RPMI7951 (cell line): ENCODE data around the gene GFI1B. TPM values are rescaled to one million over a fixed set of nuclear protein-coding genes. Genes with fewer than 3 reads are reported as not detected.
"Not testable (repeated sequence)": the region's sequence is repeated elsewhere in the genome, so short reads cannot be mapped to it uniquely, and the experiment has no call there.

Source experiments
- DNase-seq: peaks from one replicate; pipeline ENCODE4 v3.0.0-alpha.2; 2012; ENCODE audit warnings: low read depth
- total RNA-seq: library from RNA; depleted of rRNA; stranded (reverse); fragments of >200 nt; shearing (Covaris generic); gene quantifications from 2 replicates; pipeline ENCODE4 v1.2.3, GENCODE V29; 2014

Gene GFI1B
- total RNA-seq, 1 experiment from 2014 or later = not detected

DNA sequence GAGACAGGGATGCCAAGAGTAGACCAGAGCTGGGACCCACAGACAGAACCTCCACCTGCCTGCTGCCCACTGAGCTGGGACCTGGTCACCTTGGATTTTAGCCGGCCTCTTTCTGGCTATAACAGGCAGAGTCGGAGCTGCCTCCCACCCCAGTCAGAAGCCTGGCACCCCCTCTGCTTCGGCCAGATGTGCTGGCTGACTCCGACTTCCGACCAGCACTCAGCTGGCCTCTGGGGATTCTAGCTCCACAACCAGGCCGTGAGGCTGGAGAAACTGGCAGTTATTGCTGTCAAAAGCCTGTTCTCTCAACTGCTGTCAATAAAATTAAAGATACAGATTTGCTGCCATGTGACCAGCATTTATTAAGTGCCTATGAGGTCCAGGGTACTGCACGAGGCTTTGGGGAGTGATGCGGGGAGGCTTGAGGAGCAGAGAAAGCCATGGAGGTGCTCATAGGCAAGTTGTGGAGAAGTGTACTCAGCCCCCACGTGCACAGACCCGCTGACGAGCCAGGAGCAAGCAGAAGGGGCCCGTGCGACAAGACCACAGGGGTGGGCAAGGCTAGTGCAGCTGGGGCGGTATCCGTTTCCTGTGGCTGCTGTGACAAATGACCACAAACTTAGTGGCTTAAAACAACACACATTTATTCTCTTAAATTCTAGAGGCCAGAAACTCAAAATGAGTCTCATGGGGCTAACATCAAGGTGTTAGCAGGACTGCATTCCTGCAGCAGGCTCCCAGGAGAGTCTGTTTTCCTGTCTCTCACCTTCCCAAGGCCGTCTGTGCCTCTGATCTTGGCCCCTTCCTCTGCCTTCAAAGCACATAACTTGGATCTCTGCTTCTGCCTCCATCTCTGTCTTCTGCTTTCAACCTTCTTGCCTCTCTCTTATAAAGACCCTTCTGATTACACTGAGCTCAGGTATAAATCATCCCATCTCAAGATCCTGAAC, 13.1 kb downstream of the GFI1B start:
- DNase-seq = no peak

GRCh38 chr9:132993511-132993939, 15.0 kb downstream of the GFI1B start:
- no peak for DNase-seq

GRCh38 chr9:132994410-132995120, 16.1 kb downstream of the GFI1B start:
- DNase-seq = peak; percentile 20

DNA sequence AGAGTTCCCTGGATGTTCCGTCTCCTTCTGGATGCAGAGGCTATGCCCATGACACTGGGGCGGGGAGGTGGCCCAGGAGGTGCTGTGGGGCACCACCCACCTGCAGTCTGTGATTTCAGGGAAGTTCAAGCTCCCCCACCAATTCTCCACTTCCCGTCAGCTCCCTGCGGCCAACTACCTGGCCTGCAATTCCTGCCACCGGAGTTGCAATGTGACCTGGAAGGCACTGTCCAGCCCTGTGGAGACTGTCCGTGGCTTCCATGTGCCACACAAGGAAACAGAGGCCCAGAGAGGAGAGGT, 16.6 kb downstream of the GFI1B start:
- no peak for DNase-seq

DNA sequence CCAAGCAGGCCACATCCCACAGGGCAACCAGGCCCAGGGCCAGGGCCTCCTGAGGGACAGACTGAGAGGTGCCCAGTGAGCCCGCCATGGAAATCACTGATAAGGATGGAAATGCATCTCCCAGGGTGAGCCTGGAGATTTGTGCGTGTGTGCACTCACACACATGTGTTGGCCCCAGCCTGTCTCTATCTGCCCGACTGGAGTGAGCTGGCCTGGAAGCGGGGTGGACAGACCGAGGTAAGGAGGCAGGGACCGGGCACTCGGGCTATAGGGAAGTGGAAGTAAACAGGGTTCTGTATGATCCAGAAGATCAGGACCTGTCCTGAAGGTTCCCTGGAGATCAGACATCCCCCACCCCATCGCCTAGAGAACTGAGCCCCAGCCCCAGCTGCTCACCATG, 17.4 kb downstream of the GFI1B start:
- DNase-seq = no peak

- no peak for DNase-seq
These were observed 18.0 kb downstream of the GFI1B start for GRCh38 chr9:132996526-132996925.

GRCh38 chr9:132997591-132997990, 19.1 kb downstream of the GFI1B start:
- peak; percentile 77 for DNase-seq

DNA sequence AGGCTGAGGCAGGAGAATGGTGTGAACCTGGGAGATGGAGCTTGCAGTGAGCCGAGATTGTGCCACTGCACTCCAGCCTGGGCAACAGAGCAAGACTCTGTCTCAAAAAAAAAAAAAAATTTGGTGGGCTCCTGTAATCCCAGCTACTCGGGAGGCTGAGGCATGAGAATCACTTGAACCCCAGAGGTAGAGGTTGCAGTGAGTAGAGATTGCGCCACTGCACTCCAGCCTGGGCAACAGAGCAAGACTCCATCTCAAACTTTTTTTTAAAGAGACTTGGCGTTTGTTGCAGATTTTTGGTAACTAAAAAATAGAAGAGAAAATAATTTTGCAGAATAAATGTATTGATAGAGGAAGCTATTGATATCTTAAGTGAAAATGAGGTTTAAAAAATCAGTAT, 19.7 kb downstream of the GFI1B start:
- DNase-seq = not testable (repeated sequence)

DNA sequence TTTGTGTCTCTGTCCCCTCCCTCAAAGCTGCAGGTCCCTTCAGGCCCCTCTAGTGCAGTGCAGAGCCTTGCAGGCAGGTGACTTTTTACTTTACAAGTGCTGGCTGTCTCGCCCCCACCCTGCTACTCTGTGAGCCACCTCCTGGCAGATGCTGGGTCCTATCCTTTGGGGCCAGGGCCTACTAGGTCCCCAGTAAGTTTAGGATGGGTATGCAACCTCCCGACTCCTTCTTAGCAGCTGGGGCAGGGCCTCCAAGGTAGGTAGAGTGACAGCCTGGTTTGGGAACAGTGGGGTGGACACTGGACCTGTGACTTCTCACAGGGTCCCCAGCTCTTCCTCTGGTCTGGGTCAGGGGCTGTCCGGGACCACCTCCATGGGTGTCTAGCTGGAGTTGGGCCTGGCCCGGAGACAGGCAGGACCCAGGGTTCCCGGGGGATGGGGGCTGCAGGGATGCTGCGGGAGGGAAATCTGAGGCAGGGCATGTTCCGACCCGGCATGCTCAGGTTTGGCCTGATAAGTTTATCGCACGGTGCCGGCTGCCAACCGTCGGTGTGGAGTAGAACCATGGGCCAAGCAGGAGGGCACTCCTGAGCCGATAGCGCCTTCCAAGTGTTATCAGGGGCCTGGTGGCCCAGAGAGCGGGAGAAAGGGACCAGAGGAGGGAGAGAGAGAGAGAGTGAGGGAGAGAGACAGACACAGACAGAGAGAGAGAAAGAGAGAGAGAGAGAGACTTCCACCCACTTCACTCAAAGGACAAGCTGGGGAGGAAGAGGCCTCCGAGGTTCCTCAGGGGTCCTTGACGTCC, 20.5 kb downstream of the GFI1B start:
- DNase-seq = no peak

- no peak for DNase-seq
These were observed 23.9 kb downstream of the GFI1B start for GRCh38 chr9:133002147-133003070.

DNA sequence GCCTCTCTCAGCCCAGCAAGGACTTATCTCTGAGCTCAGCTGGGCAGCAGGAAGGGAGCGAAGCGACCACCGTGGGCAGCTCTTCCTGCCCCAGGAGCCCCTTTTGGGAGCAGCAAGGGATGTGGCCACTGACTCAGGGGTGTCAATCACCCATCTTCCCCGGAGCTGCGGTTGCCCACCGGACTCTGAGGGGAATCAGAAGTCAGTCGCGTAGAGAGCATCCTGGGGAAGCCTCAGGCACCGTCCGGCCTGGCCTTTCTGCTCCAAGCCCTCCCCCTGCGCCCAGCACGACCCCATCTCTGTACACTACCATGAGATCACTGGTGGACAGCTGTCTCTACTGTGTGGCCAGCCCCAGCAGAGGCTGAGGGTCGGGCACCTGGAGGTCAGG, 24.6 kb downstream of the GFI1B start:
- no peak for DNase-seq

GRCh38 chr9:133003671-133004090, 25.2 kb downstream of the GFI1B start:
- DNase-seq = no peak

- DNase-seq = no peak
These were observed 25.9 kb downstream of the GFI1B start for GRCh38 chr9:133004091-133004998.

GRCh38 chr9:133004999-133005760, 26.7 kb downstream of the GFI1B start:
- DNase-seq = no peak

- no peak for DNase-seq
These were observed 27.5 kb downstream of the GFI1B start for GRCh38 chr9:133005957-133006356.

DNA sequence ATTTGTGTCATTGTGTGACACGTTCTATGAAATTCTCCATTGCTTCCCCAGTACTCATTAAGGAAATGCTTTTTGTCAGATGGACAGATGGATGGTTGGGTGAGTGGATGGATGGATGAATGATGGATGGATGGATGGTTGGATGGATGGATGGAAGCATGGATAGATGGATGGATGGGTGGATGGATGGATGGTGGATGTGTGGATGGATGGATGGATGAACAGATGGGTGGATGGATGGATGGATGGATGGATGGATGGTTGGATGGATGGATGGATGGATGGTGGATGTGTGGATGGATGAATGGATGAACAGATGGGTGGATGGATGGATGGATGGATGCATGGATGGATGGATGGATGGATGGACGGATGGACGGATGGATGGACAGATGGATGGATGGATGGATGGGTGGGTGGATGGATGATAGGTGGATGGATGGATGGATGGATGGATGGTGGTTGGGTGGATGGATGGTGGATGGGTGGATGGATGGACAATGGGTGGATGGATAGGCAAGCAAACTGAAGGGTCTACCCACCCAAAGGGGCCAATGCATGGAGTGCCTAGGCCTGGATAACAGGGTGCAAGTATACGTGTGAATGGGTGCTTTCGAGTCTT, 28.3 kb downstream of the GFI1B start:
- no peak for DNase-seq

GRCh38 chr9:133008406-133008805, 29.9 kb downstream of the GFI1B start:
- no peak for DNase-seq

GRCh38 chr9:133008824-133009223, 30.3 kb downstream of the GFI1B start:
- DNase-seq = no peak
